Measurements from ENCODE around the gene OR10A2. TPM values are rescaled to one million over a fixed set of nuclear protein-coding genes. Genes with fewer than 3 reads are reported as not detected.

OR10A2 gene
- total RNA-seq, 1 experiment from 2014 or later = not detected

GRCh38 chr11:6825231-6825744 lies 37.6 kb upstream of the OR10A2 start:
- no peak overlapping the region for H3K27ac ChIP-seq (ENCODE audit: insufficient read length, low read depth, low read length)
- H3K79me1 ChIP-seq (ENCODE audit: insufficient read depth, low read depth, low read length, poor library complexity, severe bottlenecking) = no peaks in the 10 kb centered on the region
- no peaks in the 10 kb centered on the region for H4K20me1 ChIP-seq (ENCODE audit: control insufficient read depth, insufficient read depth, insufficient read length)
- no peak overlapping the region for H4K91ac ChIP-seq (ENCODE audit: insufficient read length, low read depth, low read length)
- Mint-ChIP-seq H3K27ac (no peak overlapping the region), H3K27me3 (ENCODE audit: low read depth) (no peaks in the 10 kb centered on the region), H3K4me3 (no peak overlapping the region), H3K4me1 (peaks cover 0 to 2% of the 10 kb centered on the region in 2 experiments; a peak in 1 of 4 replicates), H3K9me3 (peaks cover under 1 to 2% of the 10 kb centered on the region in 2 experiments; a peak in 3 of 5 replicates), H3K36me3 (ENCODE audit: insufficient read depth in 1 of 3, low read depth in 3 of 3) (no peaks in the 10 kb centered on the region; a peak in 2 of 7 replicates)
- no peak overlapping the region for H3K23ac ChIP-seq (ENCODE audit: insufficient read length, low read depth, low read length)
- no peak overlapping the region for H3K4ac ChIP-seq (ENCODE audit: low read depth, low read length)
- no peak overlapping the region for H2AK5ac ChIP-seq (ENCODE audit: insufficient read length, low read length)
- H3K9me3 ChIP-seq (ENCODE audit: control insufficient read depth, low read depth, low read length) = no peaks in the 10 kb centered on the region
- no peak overlapping the region for H3K14ac ChIP-seq (ENCODE audit: insufficient read depth, low read length)
- no peak overlapping the region for H2BK20ac ChIP-seq (ENCODE audit: low read depth, low read length, poor library complexity, severe bottlenecking)
- WGBS (ENCODE audit: extremely low coverage, insufficient read length, low lambda C conversion rate) = no CpG with 5 or more reads among the region's 7 CpGs
- TF ChIP-seq CTCF (conservative IDR thresholded peaks at IDR 0.05) = no peak
- H2BK15ac ChIP-seq (ENCODE audit: low read depth, low read length) = no peak overlapping the region
- no peak overlapping the region for H3K56ac ChIP-seq (ENCODE audit: insufficient read length, low read depth, low read length)
- H4K5ac ChIP-seq (ENCODE audit: insufficient read length, low read depth, low read length) = no peak overlapping the region
- no peaks in the 10 kb centered on the region for H3K27me3 ChIP-seq (ENCODE audit: insufficient read depth, low read length)
- no peaks in the 10 kb centered on the region for H3K4me1 ChIP-seq (ENCODE audit: insufficient read depth, low read length)
- no peak overlapping the region for H2AFZ ChIP-seq (ENCODE audit: low read length)
- H2BK120ac ChIP-seq (ENCODE audit: low read depth, low read length, poor library complexity, severe bottlenecking) = no peak overlapping the region
- H2BK12ac ChIP-seq (ENCODE audit: insufficient read length, low read depth, low read length) = no peak overlapping the region
- no peak overlapping the region for H3T11ph ChIP-seq (ENCODE audit: low read length)
- H3K9ac ChIP-seq (ENCODE audit: extremely low read depth, insufficient read length, low read length) = no peak overlapping the region
- no peaks in the 10 kb centered on the region for H3K23me2 ChIP-seq (ENCODE audit: insufficient read length, low read depth, low read length, poor library complexity, severe bottlenecking)
- H3K18ac ChIP-seq (ENCODE audit: insufficient read length, low read depth, low read length) = no peak overlapping the region
- no peak overlapping the region for H3K4me2 ChIP-seq (ENCODE audit: insufficient read depth, insufficient read length, low read length)
- H2BK5ac ChIP-seq (ENCODE audit: insufficient read length, low read length) = no peak overlapping the region
- H3K79me2 ChIP-seq (ENCODE audit: insufficient read depth, low read length) = no peaks in the 10 kb centered on the region
- no peak overlapping the region for H4K8ac ChIP-seq (replicated peaks; ENCODE audit: insufficient read length, low read depth, low read length)
- DNase-seq = no peak
